A549 (cell line): ENCODE data around the gene C1GALT1. TPM values are rescaled to one million over a fixed set of nuclear protein-coding genes. Genes with fewer than 3 reads are reported as not detected.

Source experiments
- ATAC-seq, 2 experiments: fragments of 200-7000 bp in 1 of 2; fragments of >200 bp in 1 of 2; cut with Nextera tagmentation in 1 of 2; cut with Tn5 transposase in 1 of 2; 3 replicates each; pipeline versions ENCODE4 v1.8.0 to v1.9.1; 2018 to 2020; ENCODE audit warnings: mild to moderate bottlenecking in 1 of 2, moderate library complexity in 1 of 2
- CTCF ChIA-PET: fragments of 300-600 bp; sonication (Branson Sonifier 250); formaldehyde crosslinking; extraction: SDS; loops from one replicate; lab custom pipeline; 2021; ENCODE audit warnings: antibody characterized with exemption, inconsistent platforms; lab: Yijun Ruan, JAX
- POLR2A ChIA-PET: fragments of 350-600 bp; formaldehyde crosslinking; extraction: SDS; loops from one replicate; lab custom pipeline; 2021; ENCODE audit warnings: antibody characterized with exemption, inconsistent platforms; lab: Yijun Ruan, JAX
- DNase-seq, 2 experiments: peaks; one replicate each; pipeline versions ENCODE4 v3.0.0 to v3.0.0-alpha.2; 2011 to 2016; ENCODE audit warnings: low read depth in 1 of 2, low spot score in 1 of 2
- FAIRE-seq: peaks from 2 replicates; lab custom pipeline; 2011; peaks lifted over from hg19 to GRCh38; lab: Jason Lieb, UNC
- H3K27ac ChIP-seq, 2 experiments: fragments of >200 bp; sonication (Bioruptor Twin); formaldehyde crosslinking; 3 replicates each; pipeline ENCODE4 v1.5.1; 2016 to 2017
- H3K4me1 ChIP-seq: fragments of >200 bp; sonication (Bioruptor Twin); formaldehyde crosslinking; 3 replicates; pipeline ENCODE4 v1.6.1; 2016
- H3K4me2 ChIP-seq: fragments of >200 bp; sonication (Bioruptor Twin); formaldehyde crosslinking; 3 replicates; pipeline ENCODE4 v1.6.1; 2016
- H3K4me3 ChIP-seq: fragments of >200 bp; sonication (Bioruptor Twin); formaldehyde crosslinking; 3 replicates; pipeline ENCODE4 v1.5.1; 2016
- H3K9me3 ChIP-seq: fragments of >200 bp; sonication (Bioruptor Twin); formaldehyde crosslinking; 3 replicates; pipeline ENCODE4 v1.6.1; 2016
- ATOH8 ChIP-seq: fragments of 250-450 bp; sonication (Bioruptor Pico); IDR thresholded peaks from 2 replicates; pipeline ENCODE4 v1.5.0; 2020; ENCODE audit warnings: low read depth, mild to moderate bottlenecking, moderate library complexity
- BCL3 ChIP-seq: fragments of >200 bp; sonication (Bioruptor Twin); formaldehyde crosslinking; IDR thresholded peaks from 3 replicates; pipeline ENCODE4 v1.6.1; 2016
- BHLHE40 ChIP-seq: IDR thresholded peaks from 2 replicates; pipeline ENCODE4 v1.6.1; 2012; ENCODE audit warnings: low read depth, low read length, inconsistent platforms
- CBX2 ChIP-seq: fragments of 200-600 bp; sonication (generic); IDR thresholded peaks from 2 replicates; pipeline ENCODE4 v1.6.1; 2016; ENCODE audit warnings: low read depth, mild to moderate bottlenecking, borderline replicate concordance
- CBX8 ChIP-seq: fragments of 200-600 bp; sonication (generic); IDR thresholded peaks from 2 replicates; pipeline ENCODE4 v1.6.1; 2016
- CEBPB ChIP-seq, 2 experiments: fragments of >200 bp in 1 of 2; sonication (Bioruptor Twin) in 1 of 2; formaldehyde crosslinking in 1 of 2; IDR thresholded peaks; 2 replicates each; pipeline ENCODE4 v1.6.1; 2012 to 2016
- E2F6 ChIP-seq: IDR thresholded peaks from 2 replicates; pipeline ENCODE4 v1.6.1; 2012; ENCODE audit warnings: low read depth, borderline replicate concordance
- EHF ChIP-seq: fragments of 250-450 bp; sonication (Bioruptor Pico); IDR thresholded peaks from 2 replicates; pipeline ENCODE4 v1.5.0; 2020; ENCODE audit warnings: mild to moderate bottlenecking
- EHMT2 ChIP-seq: fragments of 200-600 bp; sonication (generic); IDR thresholded peaks from 2 replicates; pipeline ENCODE4 v1.6.1; 2016; ENCODE audit warnings: antibody characterized with exemption, low read depth, mild to moderate bottlenecking, moderate library complexity
- ELK1 ChIP-seq: fragments of 150-350 bp; IDR thresholded peaks from 2 replicates; pipeline ENCODE4 v1.6.1; 2014; ENCODE audit warnings: low read depth, mild to moderate bottlenecking, low read length
- FOSB ChIP-seq: fragments of 250-450 bp; sonication (Bioruptor Pico); IDR thresholded peaks from 2 replicates; pipeline ENCODE4 v1.5.0; 2020; ENCODE audit warnings: mild to moderate bottlenecking, moderate library complexity
- GATA3 ChIP-seq: IDR thresholded peaks from 2 replicates; pipeline ENCODE4 v1.6.1; 2012; ENCODE audit warnings: borderline replicate concordance
- HDAC2 ChIP-seq: fragments of 200-600 bp; sonication (generic); IDR thresholded peaks from 2 replicates; pipeline ENCODE4 v1.6.1; 2016
- HEYL ChIP-seq: fragments of 250-450 bp; sonication (Bioruptor Pico); IDR thresholded peaks from 2 replicates; pipeline ENCODE4 v1.8.0; 2021; ENCODE audit warnings: mild to moderate bottlenecking, moderate library complexity
- HMGXB4 ChIP-seq: fragments of 250-450 bp; sonication (Bioruptor Pico); IDR thresholded peaks from 2 replicates; pipeline ENCODE4 v1.5.0; 2021; ENCODE audit warnings: mild to moderate bottlenecking, moderate library complexity, borderline replicate concordance
- HOXA7 ChIP-seq: fragments of 250-450 bp; sonication (Bioruptor Pico); IDR thresholded peaks from 2 replicates; pipeline ENCODE4 v1.5.0; 2020; ENCODE audit warnings: mild to moderate bottlenecking, moderate library complexity
- JUN ChIP-seq, 2 experiments: fragments of >200 bp; sonication (Bioruptor Twin); formaldehyde crosslinking; IDR thresholded peaks; 2 replicates in 1 of 2; 3 replicates in 1 of 2; pipeline ENCODE4 v1.6.1; 2016 to 2017
- JUNB ChIP-seq: fragments of >200 bp; sonication (Bioruptor Twin); formaldehyde crosslinking; IDR thresholded peaks from 2 replicates; pipeline ENCODE4 v1.6.1; 2016
- KDM1A ChIP-seq: fragments of 200-600 bp; sonication (generic); IDR thresholded peaks from 2 replicates; pipeline ENCODE4 v1.6.1; 2016; ENCODE audit warnings: low read depth, mild to moderate bottlenecking
- KDM5A ChIP-seq: fragments of 200-600 bp; sonication (generic); IDR thresholded peaks from 2 replicates; pipeline ENCODE4 v1.6.1; 2016; ENCODE audit warnings: antibody characterized with exemption, mild to moderate bottlenecking
- MAFK ChIP-seq: fragments of 450-650 bp; IDR thresholded peaks from 2 replicates; pipeline ENCODE4 v1.6.1; 2014; ENCODE audit not compliant: partially characterized antibody
- MAZ ChIP-seq: fragments of 150-350 bp; IDR thresholded peaks from 2 replicates; pipeline ENCODE4 v1.6.1; 2014; ENCODE audit warnings: antibody characterized with exemption, low read depth, low read length, borderline replicate concordance
- MYC ChIP-seq: IDR thresholded peaks from 2 replicates; pipeline ENCODE4 v1.6.1; 2012; ENCODE audit warnings: mild to moderate bottlenecking, inconsistent platforms, low read length, improper control_type of control experiment, borderline replicate concordance
- NFE2L2 ChIP-seq: fragments of 150-350 bp; conservative IDR thresholded peaks from 2 replicates; pipeline ENCODE4 v1.6.1; 2014; ENCODE audit warnings: low read length
- PHF8 ChIP-seq: fragments of 200-600 bp; sonication (generic); IDR thresholded peaks from 2 replicates; pipeline ENCODE4 v1.6.1; 2016; ENCODE audit warnings: low read depth, mild to moderate bottlenecking, antibody characterized with exemption, moderate library complexity, borderline replicate concordance
- POLR2A ChIP-seq: IDR thresholded peaks from 2 replicates; pipeline ENCODE4 v1.6.1; 2012; ENCODE audit warnings: mild to moderate bottlenecking, low read length
- RAD21 ChIP-seq, 2 experiments: fragments of >200 bp in 1 of 2; sonication (Bioruptor Twin) in 1 of 2; formaldehyde crosslinking in 1 of 2; IDR thresholded peaks in 1 of 2; conservative IDR thresholded peaks in 1 of 2; 2 replicates in 1 of 2; 3 replicates in 1 of 2; pipeline ENCODE4 v1.6.1; 2012 to 2018; ENCODE audit warnings: inconsistent platforms in 1 of 2
- RARB ChIP-seq: fragments of 250-450 bp; sonication (Bioruptor Pico); IDR thresholded peaks from 2 replicates; pipeline ENCODE4 v1.8.0; 2021; ENCODE audit warnings: mild to moderate bottlenecking, moderate library complexity
- RFX5 ChIP-seq: fragments of 450-650 bp; IDR thresholded peaks from 2 replicates; pipeline ENCODE4 v1.7.1; 2014; ENCODE audit warnings: antibody characterized with exemption, mild to moderate bottlenecking, moderate library complexity
- SMC3 ChIP-seq: fragments of >200 bp; sonication (Bioruptor Twin); formaldehyde crosslinking; IDR thresholded peaks from 3 replicates; pipeline ENCODE4 v1.6.1; 2018; ENCODE audit warnings: inconsistent platforms
- TFCP2L1 ChIP-seq: fragments of 250-450 bp; sonication (Bioruptor Pico); IDR thresholded peaks from 2 replicates; pipeline ENCODE4 v1.5.0; 2021; ENCODE audit warnings: mild to moderate bottlenecking
- USF2 ChIP-seq: fragments of 450-650 bp; IDR thresholded peaks from 2 replicates; pipeline ENCODE4 v1.6.1; 2014; ENCODE audit warnings: antibody characterized with exemption
- ZFP36 ChIP-seq: fragments of 450-650 bp; IDR thresholded peaks from 2 replicates; pipeline ENCODE4 v1.6.1; 2014; ENCODE audit warnings: borderline replicate concordance; ENCODE audit not compliant: partially characterized antibody
- WGBS: methylation state at CpG from one replicate; pipeline ENCODE4 v1.1.6; 2017; ENCODE audit errors: missing lambda C conversion rate; 5-methylcytosine and 5-hydroxymethylcytosine counted together
- polyA minus RNA-seq: library from RNA; depleted of rRNA, polyadenylated mRNA; stranded (reverse); fragments of >200 nt; gene quantifications from 2 replicates; pipeline ENCODE4 v1.2.3, GENCODE V29; 2011; rRNA and poly(A)+ RNA removed
- polyA plus RNA-seq, 4 experiments: library from polyadenylated mRNA; depleted of rRNA in 3 of 4; stranded (reverse); fragments of >200 nt; fragmentation: RNase III in 1 of 4; extraction: RNeasy Plus Mini Kit Qiagen cat#74134 plus additional on column Dnase treatment in 1 of 4; gene quantifications; 2 replicates in 3 of 4; 3 replicates in 1 of 4; pipeline ENCODE4 v1.2.3, GENCODE V29; 2011 to 2017

The C1GALT1 gene
- polyA plus RNA-seq (2011; rRNA removed) (37.7 and 50.1 TPM in 2 replicates), polyA plus RNA-seq (2017; fragmentation: RNase III; extraction: RNeasy Plus Mini Kit Qiagen cat#74134 plus additional on column Dnase treatment) (24.1 to 25.1 TPM (median 24.6 TPM) in 3 replicates), polyA minus RNA-seq (5.9 and 6.3 TPM in 2 replicates)
- polyA plus RNA-seq (2012; cell fraction: cytosol; rRNA removed) = 11.0 and 11.2 TPM in 2 replicates
- 7.5 and 9.6 TPM in 2 replicates for polyA plus RNA-seq (2012; cell fraction: nucleus; rRNA removed)

- 1% methylated on average over 40 of the region's 82 CpGs for WGBS
- Histone ChIP-seq H3K4me2 (peak within 1 kb of the TSS; percentile 91), H3K4me3 (peak within 1 kb of the TSS; percentile 72), H3K4me1 (peaks cover 37% of the 10 kb centered on the region), H3K9me3 (no peaks in the 10 kb centered on the region), H3K27ac (peak within 1 kb of the TSS; percentile 86 to 92)
- ChIA-PET POLR2A (interaction anchor here (0.6 to 2.3 kb wide), 12 partner anchors 8 to 458 kb away, joined by 3 to 15 read pairs (median 4); partner anchors contain the start of gene UMAD1), CTCF (interaction anchor here (0.6 to 2.6 kb wide), 19 partner anchors 9 to 382 kb away, joined by 3 to 11 read pairs (median 4); no protein-coding TSS in a partner anchor)
- no peak for FAIRE-seq
- peak; percentile 88 to 92 for ATAC-seq
- peak; percentile 81 to 98 for DNase-seq
- TF ChIP-seq GATA3 (no peak), HDAC2 (no peak), KDM5A (no peak), ELK1 (no peak), BCL3 (peak; percentile 71; the same call in 1 of the 3 replicates), FOSB (CRISPR knock-in tag) (no peak), ZFP36 (no peak), USF2 (no peak), CBX2 (no peak), HMGXB4 (CRISPR knock-in tag) (no peak), JUNB (no peak), POLR2A (peak; percentile 77), BHLHE40 (no peak), EHF (CRISPR knock-in tag) (no peak), RFX5 (no peak), MYC (no peak), EHMT2 (no peak), TFCP2L1 (CRISPR knock-in tag) (0 out of 2 replicates have a peak, but pooled peaks have one; percentile 63), HOXA7 (CRISPR knock-in tag) (no peak), RARB (CRISPR knock-in tag) (no peak), KDM1A (no peak), MAZ (no peak), CBX8 (no peak), PHF8 (peak; percentile 78), MAFK (no peak), JUN (IDR thresholded peaks at IDR 0.05) (peak; percentile 39 to 78; a peak in 4 of 5 replicates), E2F6 (no peak), RAD21 (conservative IDR thresholded peaks at IDR 0.05 in 1 of 2, IDR thresholded peaks at IDR 0.05 in 1 of 2) (peak in 1 of 2 experiments; percentile 43; a peak in 2 of 5 replicates), NFE2L2 (no peak), CEBPB (IDR thresholded peaks at IDR 0.05) (peak; percentile 51 to 70; a peak in 3 of 4 replicates), SMC3 (no peak; the same call in none of the 3 replicates), ATOH8 (no peak), HEYL (CRISPR knock-in tag) (no peak)
Measured at GRCh38 chr7:7182156-7183060, at the start of gene C1GALT1. Gene C1GALT1 (plus strand): TSS chr7:7182544. CDS start chr7:7234320, 51,776 bp downstream.
